GM21576 (cell line): Measurements from ENCODE around the gene TMEM150B.

Experiments
- ATAC-seq: cut with Tn5 transposase; IDR thresholded peaks from one replicate; pipeline ENCODE4 v1.9.1; 2021; ENCODE audit warnings: mild to moderate bottlenecking, moderate library complexity; ENCODE audit not compliant: unreplicated experiment

The TMEM150B gene

DNA sequence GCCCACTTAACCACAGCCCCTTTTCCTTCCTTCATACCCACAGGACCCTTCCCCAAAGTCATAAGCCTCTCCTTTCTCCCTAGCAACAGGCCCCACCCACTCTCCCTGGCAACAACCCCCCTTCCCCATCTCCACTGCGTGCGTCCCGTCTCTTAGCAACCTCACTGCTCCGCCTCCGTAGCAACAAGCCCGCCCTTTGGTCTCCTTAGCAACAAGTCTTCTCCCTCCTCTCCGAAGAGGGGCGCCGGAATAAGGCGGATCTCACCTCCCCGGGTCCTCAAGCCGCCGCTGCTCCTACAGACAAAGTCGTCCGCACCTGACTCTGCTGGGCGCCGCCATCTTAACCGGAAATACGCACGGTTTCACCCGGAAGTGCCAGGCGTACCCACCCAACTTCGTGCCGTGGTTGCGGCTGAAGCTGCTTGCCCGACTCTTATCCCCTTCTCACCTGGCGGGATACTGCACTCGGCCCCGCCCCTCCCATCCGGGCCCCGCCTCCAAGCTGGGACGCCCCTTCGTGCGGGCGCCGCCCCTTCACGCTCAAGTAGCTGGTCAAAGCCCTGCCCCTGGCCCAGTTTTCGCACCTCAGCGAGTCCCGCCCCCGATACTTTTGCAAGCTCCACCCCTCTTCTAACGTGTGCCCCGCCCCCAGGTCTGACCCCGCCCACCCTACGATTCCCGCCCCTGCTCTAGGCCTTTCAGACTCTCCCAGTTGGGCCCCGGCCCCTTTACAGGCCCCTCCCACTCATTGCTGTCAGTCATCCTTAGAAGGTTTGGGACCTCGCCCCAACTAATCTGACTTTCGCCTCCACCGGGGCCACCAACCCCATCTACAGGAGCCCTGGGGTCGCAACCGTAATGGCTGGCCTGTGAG lies 45.1 kb downstream of the TMEM150B start, which contains the start of gene HSPBP1:
Gene HSPBP1, minus strand, starts transcription at position 341 of the 874 bp plus-strand sequence. CDS start 502 bp downstream, outside the sequence.
- peak; percentile 70 for ATAC-seq

DNA sequence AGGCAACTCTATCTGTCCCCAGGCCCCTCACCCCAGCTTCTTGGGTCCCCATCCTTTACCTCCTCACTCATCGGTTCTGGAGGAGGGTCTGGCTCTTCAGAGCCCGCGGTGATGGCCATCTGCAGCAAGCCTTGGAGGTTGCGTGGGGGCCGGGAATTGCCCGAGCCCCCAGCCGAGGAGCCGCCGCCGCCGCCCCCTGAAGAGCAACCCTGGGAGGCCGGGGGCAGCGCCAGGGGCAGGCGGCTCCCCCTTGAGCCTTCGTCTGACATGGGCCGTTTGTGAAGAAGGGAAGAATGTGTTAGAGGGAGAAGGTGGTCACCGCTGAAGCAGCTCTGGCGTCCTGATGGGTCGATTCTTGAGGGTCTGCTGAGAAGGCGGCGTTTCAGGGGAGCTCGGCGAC lies 45.8 kb downstream of the TMEM150B start:
- ATAC-seq, result no peak

DNA sequence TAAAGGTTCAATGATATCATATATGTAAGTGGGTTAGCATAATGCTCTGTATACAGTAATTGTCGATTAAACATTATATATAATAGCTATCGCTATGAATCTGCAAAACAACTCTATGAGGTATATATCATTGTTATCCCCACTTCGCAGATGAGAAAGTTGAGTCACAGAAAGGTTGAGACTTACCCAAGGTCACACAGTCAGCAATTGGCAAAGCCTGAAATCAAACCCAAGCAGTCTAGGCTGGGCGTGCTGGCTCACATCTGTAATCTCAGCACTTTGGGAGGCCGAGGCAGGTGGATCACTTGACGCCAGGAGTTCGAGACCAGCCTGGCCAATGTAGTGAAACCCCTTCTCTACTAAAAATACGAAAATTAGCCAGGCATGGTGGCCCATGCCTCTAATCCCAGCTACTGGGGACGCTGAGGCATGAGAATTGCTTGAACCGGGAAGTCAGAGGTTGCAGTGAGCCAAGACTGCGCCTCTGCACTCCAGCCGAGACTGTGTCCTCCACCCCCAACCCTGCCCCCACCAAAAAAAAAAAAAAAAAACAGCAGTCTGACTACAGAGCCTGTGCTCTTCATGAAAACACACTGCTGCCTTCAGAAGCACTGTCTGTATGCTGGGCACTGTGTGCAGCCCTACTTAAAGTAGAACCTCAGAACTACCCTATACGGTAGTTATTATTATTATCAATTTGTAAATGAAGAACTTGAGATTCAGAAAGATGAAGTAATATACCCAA lies 46.6 kb downstream of the TMEM150B start:
- no peak for ATAC-seq

DNA sequence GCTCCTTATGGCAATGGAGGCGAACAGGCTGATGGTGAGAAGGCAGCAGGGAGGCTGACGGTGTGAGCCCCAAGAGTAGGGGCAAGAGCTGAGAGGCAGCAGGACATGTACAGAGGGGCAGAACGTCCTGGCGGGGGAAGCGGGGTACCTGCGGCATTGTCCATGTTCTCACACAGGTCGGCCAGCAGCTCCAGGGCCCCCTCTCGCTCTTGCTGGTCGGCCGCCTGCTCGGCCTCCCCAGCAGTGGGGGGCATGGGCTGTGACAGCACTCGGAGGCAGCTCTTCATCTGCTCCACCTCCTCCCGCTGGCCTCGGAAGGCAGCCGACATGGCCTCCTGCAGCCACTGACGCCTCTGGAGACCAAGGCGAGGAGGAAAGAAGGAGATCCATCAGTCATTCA lies 47.6 kb downstream of the TMEM150B start:
- ATAC-seq, result no peak

DNA sequence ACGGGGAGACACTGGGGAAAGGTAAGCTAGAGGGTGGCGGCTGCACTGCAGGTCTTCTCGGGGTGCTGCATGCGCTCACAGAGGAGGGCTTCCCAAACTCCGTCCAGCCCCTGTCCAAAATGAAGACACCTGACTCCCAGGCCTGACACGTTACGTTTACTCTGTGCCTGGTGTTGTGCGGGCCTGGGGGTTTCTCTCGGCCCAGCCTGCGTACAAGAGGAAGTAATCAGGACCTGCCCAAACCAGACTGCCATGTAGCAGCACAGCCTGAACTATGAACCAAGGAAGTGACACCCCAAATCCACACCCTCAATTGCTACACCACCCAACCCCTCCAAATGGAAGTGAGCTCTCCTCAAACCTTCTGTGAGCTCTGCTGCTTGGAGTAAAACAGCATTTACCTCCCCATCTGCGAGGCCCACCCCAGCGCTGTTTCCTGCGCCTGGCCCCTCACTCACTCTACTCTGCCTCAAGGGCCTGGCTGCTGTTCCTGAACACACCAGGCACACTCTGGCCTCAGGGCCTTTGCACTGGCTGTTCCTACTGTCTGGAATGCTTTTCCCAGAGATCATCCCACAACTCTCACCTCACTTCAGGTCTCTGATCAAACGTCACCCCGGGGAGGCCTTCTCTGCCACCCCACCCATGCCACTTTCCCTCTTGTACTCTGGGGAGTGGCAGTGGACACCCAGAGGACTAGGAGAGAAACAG lies 48.3 kb downstream of the TMEM150B start:
- ATAC-seq, result no peak

DNA sequence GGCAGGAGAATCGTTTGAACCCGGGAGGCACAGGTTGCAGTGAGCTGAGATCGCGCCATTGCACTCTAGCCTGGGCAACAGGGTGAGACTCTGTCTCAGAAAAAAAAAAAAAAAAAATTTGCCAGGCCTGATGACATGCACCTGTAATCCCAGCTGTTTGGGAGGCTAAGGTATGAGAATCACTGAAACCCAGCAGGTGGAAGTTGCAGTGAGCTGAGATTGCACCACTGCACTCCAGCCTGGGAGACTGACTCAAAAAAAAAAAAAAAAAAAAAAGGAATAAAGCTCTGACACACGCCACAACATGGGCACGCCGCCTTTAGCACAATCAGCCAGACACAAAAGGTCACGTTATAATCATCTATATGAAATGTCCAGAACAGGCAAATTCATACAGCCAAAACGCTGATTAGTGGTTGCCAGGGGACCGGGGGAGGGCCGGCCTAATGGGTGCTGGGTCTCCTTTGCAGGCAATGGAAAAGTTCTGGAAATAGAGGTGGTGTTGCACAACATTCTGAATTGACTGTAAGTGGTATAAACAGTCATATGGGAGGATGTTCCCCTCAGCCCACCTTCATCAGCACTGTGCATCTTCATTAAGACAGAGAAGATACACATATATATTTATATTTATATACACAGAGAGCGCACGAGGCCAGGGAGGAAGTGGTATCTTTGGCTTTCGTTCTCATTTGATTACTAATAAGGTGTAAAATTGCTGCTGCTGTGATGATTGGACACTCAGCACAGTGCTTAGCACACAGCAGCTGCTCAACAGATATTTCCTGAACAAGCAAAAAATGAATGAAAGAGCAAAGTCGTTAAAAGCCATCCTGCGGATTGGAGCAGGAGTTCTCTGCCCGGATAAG lies 49.1 kb downstream of the TMEM150B start:
- peak; percentile 43 for ATAC-seq

DNA sequence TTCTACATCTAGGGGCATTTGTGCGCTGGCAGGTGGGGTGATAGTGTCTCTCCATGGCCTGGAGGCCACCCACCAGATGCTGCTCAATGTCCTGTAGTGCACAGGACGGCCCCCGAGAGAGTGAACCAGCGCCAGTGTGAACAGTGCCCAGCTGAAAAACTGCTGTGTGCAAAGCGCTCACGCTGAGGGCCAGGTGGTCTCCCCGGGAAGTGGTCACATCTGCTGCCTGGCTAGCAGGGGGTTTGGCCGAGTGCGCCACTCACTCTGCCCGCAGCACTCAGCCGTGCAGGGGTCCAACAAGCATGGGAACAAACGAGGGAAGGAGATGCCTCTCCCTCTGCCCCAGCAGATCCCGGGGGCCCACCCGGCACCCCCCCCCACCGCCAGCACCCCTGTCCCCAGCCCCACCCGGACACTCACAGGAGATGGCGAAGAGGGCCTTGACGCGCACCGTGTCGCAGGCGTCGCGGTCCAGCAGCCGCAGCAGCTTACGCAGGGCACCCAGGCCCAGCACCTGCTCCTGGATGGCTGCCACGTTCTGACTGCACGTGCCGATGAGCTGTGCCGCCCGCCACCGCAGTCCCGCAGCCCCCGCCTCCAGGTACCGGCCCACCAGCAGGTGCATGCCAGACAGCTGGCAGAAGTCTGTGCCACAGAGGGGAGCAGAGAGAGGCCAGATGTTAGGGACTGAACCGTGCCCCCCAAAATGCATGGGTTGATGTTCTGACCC lies 51.0 kb downstream of the TMEM150B start:
- ATAC-seq, result no peak

DNA sequence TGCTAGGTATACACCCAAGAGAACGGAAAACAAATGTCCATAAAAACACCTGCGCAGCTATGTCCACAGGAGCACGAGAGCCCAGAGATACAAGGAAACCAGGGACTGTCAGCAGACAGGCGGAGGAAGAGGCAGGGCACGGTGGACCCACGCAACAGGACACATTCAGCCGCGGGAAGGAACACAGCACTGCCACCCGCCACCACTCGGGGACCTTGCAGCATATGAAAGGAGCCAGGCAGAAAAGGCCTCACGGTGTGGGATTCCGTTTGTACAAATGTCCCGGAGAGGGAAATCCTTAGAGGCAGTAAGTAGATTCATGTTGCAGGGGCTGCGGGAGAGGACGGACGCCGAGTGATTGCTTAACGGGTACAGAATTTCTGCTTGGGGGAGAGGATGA lies 53.0 kb downstream of the TMEM150B start:
- no peak for ATAC-seq

DNA sequence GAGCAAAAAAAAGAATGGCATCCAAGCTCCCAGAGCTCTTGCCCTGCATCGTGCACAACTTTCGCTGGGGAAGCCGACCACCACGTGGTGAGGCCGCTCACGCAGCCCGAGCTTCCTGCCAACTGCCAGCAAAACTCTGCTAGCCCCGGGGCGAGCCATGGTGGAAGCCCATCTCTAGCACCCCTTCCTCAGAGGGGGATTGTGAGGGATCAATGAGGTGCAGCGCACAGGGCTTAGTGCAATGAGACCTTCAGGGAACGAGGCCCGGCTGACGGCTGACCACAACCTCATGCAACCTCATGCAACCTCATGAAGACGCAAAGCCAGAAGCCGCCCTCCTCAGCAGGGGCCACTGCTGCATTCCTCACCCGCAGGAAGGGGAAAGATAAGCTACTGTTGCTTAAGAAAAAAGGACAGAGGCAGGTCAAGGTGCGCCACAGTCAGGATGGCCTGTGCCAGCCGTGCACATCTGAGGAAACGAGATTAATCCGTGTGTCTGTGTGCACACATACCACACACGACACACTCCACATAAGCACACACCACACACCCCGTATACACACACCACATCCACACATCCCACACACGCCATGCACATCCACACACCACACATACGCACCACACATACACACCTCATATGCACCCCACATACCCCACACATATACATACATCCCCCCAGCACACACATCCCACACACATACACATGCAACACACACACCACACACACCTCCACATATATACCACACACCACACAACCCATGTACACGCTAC lies 54.8 kb downstream of the TMEM150B start:
- ATAC-seq, result no peak

DNA sequence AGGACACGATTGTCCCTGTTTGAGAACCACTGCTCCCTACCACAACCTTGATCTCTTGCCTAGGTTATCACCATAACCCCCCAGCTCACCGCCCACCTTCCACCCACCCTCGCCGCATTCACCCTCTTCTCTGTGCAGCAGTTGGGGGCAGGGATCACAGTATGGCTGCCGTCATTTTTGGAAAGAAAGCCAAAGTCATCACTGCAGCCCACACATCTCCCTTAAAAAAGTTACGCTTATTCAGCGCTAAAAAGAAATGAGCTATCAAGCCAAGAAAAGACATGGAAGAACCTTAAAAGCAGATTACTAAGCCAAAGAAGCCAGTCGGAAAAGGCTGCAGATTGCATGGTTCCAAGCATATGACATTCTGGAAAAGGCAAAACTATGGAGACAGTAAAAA lies 55.8 kb downstream of the TMEM150B start:
- no peak for ATAC-seq

DNA sequence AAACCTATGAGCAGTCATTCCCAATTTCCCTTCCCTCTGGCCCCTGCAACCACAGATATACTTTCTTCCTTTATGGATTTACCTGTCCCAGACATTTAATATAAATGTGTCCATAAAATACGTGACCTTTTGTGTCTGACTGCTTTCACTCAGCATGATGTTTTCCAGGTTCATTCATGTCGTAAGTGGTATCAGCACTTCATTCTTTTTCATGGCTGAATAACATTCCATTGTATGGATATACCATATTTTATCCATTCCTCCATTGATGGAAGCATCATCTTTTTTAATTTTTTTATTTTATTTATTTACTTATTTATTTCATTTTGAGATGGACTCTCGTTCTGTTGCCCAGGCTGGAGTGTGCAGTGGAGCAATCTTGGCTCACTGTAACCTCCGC lies 58.3 kb downstream of the TMEM150B start:
- ATAC-seq, result no peak

DNA sequence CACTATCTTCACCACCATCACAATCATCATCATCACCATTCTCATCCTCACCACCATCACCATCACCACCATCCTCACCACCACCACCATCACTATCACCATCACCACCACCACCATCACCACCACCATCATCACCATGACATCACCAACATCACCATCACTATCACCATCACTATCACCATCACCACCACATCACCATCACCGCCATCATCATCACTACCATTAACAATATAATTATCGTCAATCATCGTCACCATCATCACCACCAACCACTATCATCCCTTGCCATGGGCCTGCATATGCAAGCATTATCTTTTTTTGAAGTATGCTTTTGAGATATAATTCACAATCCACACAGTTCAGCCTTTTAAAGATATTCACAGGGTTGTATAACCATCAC lies 58.7 kb downstream of the TMEM150B start:
- ATAC-seq, result no peak

DNA sequence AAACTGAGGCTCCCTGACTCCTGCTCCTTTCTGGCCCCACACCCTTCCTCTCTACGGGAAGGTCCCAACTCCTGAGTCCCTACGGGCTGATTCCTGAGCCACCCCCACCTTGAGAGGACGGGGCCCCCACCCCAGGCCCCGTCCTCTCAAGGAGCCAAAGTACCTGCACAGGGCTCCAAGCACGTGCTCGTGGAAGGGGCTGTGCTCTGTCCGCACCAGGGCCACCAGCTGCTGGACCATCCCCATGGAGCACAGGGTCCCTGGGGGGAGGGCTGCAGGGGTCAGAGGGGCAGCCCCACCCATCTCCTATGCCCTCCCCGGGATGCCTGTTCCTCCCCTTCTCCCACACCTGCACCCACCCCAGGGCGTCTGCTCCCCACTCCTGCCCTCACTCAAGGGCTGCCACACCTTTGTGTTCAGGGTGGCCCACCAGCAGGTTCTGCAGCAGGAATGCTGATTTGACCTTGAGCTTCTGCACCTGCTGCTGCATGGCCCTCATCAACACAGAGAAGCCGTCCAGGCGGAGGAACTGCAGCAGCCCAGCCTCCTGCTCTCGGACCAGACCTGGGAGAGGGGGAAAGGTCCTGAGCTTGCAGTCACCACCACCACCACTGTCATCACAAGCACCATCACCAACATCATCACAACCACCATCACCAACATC lies 59.3 kb downstream of the TMEM150B start:
- no peak for ATAC-seq

DNA sequence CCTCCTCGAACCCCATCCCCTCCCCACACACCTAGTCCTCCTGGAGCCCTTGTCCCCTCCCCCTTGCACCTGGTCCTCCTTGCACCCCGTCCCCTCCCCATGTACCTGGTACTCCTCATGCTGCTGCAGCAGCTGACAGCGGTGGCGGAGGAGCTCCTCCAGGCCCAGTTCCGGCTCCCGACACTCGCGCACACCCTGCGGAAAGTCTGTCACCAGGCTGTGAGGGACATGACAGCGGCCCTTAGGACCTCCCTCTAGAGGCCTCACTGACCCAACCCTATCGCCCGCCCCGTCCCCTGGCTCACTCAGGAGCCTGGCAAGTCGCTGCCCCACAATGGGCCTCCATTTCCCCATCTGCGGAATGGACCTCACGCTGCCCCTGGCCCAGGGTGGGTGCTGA lies 60.0 kb downstream of the TMEM150B start:
- ATAC-seq, result no peak

DNA sequence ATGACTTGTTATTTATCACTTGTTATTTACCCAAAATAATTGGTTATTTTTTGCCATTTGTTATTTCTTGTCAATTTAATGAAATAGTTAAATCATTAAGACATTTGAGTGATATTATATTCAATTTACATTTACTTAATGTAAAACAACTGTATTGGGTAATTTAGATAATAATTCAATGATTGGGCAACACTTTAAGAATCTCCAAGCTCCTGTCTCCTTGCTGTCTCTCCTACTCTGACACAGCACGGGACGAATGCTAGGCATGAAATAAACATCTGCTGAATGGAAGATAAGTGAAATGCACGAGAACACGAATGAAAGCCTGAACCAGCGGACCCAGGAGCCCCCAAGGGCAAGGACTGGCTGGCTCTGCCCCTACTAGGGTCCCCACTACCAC lies 60.6 kb downstream of the TMEM150B start:
- no peak for ATAC-seq
